Activated T-helper 1 cell treated with Interleukin-2 at 50 U/mL for 16 hours (primary cell): ENCODE measurements around the gene KIF24.
"Not testable (repeated sequence)": the region's sequence is repeated elsewhere in the genome, so short reads cannot be mapped to it uniquely, and the experiment has no call there.

ENCODE experiments used
- DNase-seq: peaks from one replicate; pipeline ENCODE4 v3.0.0-alpha.2; 2020; ENCODE audit warnings: low read depth

Gene KIF24

GRCh38 chr9:34328987-34329832, at the start of gene KIF24, which contains the start of gene NUDT2:
Gene KIF24, minus strand, starts transcription at chr9:34329268. Its CDS starts 17,922 bp downstream, at chr9:34311346.
Gene NUDT2, plus strand, starts transcription at chr9:34329569. Its CDS starts 9,471 bp downstream, at chr9:34339040.
- peak; percentile 90 for DNase-seq

- DNase-seq, result no peak
These were observed 49.5 kb upstream of the KIF24 start for GRCh38 chr9:34378376-34379060.

- DNase-seq, result no peak
These were observed 48.3 kb upstream of the KIF24 start for GRCh38 chr9:34377404-34377746.

GRCh38 chr9:34376596-34377403, 47.7 kb upstream of the KIF24 start, which contains the start of gene MYORG:
Gene MYORG, minus strand, starts transcription at chr9:34376898. Its CDS starts 3,955 bp downstream, at chr9:34372943.
- peak; percentile 95 for DNase-seq

- DNase-seq, result peak; percentile 33
These were observed 47.0 kb upstream of the KIF24 start for GRCh38 chr9:34375901-34376595.

GRCh38 chr9:34374905-34375552, 46.0 kb upstream of the KIF24 start:
- DNase-seq, result no peak

- DNase-seq, result no peak
These were observed 45.3 kb upstream of the KIF24 start for GRCh38 chr9:34374339-34374738.

GRCh38 chr9:34373749-34374148, 44.7 kb upstream of the KIF24 start:
- DNase-seq, result no peak

GRCh38 chr9:34372467-34373011, 43.5 kb upstream of the KIF24 start:
- no peak for DNase-seq

GRCh38 chr9:34371886-34372466, 42.9 kb upstream of the KIF24 start:
- no peak for DNase-seq

- no peak for DNase-seq
These were observed 42.2 kb upstream of the KIF24 start for GRCh38 chr9:34370970-34371880.

GRCh38 chr9:34370335-34370969, 41.4 kb upstream of the KIF24 start:
- no peak for DNase-seq

GRCh38 chr9:34369636-34370035, 40.6 kb upstream of the KIF24 start:
- DNase-seq, result no peak

GRCh38 chr9:34368796-34369195, 39.7 kb upstream of the KIF24 start:
- DNase-seq, result not testable (repeated sequence)

GRCh38 chr9:34367751-34368410, 38.8 kb upstream of the KIF24 start:
- DNase-seq, result not testable (repeated sequence)

- no peak for DNase-seq
These were observed 37.3 kb upstream of the KIF24 start for GRCh38 chr9:34366365-34366764.

GRCh38 chr9:34365282-34365681, 36.2 kb upstream of the KIF24 start:
- DNase-seq, result no peak

GRCh38 chr9:34363619-34364351, 34.7 kb upstream of the KIF24 start:
- DNase-seq, result no peak
